Gastroesophageal sphincter (tissue), 4 donors: Measurements from ENCODE around the gene TPRX1. TPM values are rescaled to one million over a fixed set of nuclear protein-coding genes. Genes with fewer than 3 reads are reported as not detected.

Experiments used
- ATAC-seq: fragments of 150-250 bp; one replicate; pipeline ENCODE4 v1.9.1; 2016; ENCODE audit warnings: mild to moderate bottlenecking, moderate library complexity
- H3K27ac ChIP-seq, 4 donors: fragments of 200-600 bp; sonication (generic) in 3 of 4; 1 replicate in 3 of 4; 2 replicates in 1 of 4; pipeline ENCODE4 v1.5.1; 2016 to 2019
- H3K27me3 ChIP-seq: fragments of 200-600 bp; sonication (generic); one replicate; pipeline ENCODE4 v1.5.1; 2019
- H3K36me3 ChIP-seq, 2 donors: fragments of 200-600 bp; sonication (generic); one replicate each; pipeline ENCODE4 v1.5.1; 2019; ENCODE audit warnings: control low read depth in 1 of 2
- H3K4me1 ChIP-seq, 3 donors: fragments of 200-600 bp; sonication (generic); 1 replicate in 2 of 3; 2 replicates in 1 of 3; pipeline ENCODE4 v1.5.1; 2016 to 2019; ENCODE audit warnings: control low read depth in 2 of 3
- H3K4me3 ChIP-seq, 2 donors: fragments of 200-600 bp; sonication (generic); one replicate each; pipeline ENCODE4 v1.5.1; 2019; ENCODE audit warnings: mild to moderate bottlenecking in 1 of 2, moderate library complexity in 1 of 2
- H3K9me3 ChIP-seq, 3 donors: fragments of 200-600 bp; sonication (generic); one replicate each; pipeline ENCODE4 v1.5.1; 2017 to 2019; ENCODE audit warnings: control low read depth in 2 of 3
- EP300 ChIP-seq: sonication (generic); formaldehyde crosslinking; IDR thresholded peaks from one replicate; pipeline ENCODE4 v1.6.1; 2017; ENCODE audit warnings: antibody characterized with exemption, mild to moderate bottlenecking
- POLR2A ChIP-seq, 2 donors: fragments of 450-650 bp; IDR thresholded peaks; one replicate each; pipeline ENCODE4 v1.6.1; 2017; ENCODE audit warnings: antibody characterized with exemption in 2 of 2, mild to moderate bottlenecking in 2 of 2, moderate library complexity in 1 of 2
- POLR2AphosphoS5 ChIP-seq: sonication (generic); formaldehyde crosslinking; IDR thresholded peaks from one replicate; pipeline ENCODE4 v1.6.1; 2017; ENCODE audit warnings: antibody characterized with exemption
- WGBS, 2 donors: methylation state at CpG; one replicate each; pipeline ENCODE4 v1.1.5; 2018; ENCODE audit warnings: low coverage in 1 of 2; 5-methylcytosine and 5-hydroxymethylcytosine counted together
- total RNA-seq, 4 donors: library from RNA; depleted of rRNA; stranded (reverse); fragments of >200 nt; gene quantifications; one replicate each; pipeline ENCODE4 v1.1.0, GENCODE V29; 2016
- TF ChIP-seq, protein P1 (sequence below), 4 experiments: fragments of 200-600 bp in 2 of 4; fragments of 450-650 bp in 2 of 4; sonication (generic) in 1 of 4; IDR thresholded peaks; one replicate each; pipeline ENCODE4 v1.5.1; 2017 to 2019; ENCODE audit warnings: antibody characterized with exemption in 4 of 4, mild to moderate bottlenecking in 2 of 4, moderate library complexity in 2 of 4

TPRX1 gene
- total RNA-seq, 4 donors from 2014 or later, result not detected

- Histone ChIP-seq H3K27ac (no peak overlapping the region), H3K4me3 (no peak overlapping the region), H3K4me1 (no peaks in the 10 kb centered on the region), H3K27me3 (no peaks in the 10 kb centered on the region), H3K36me3 (peaks cover 0 to 89% of the 10 kb centered on the region in 2 donors), H3K9me3 (no peaks in the 10 kb centered on the region)
- WGBS, 2 donors, result 75% methylated on average over 7 of the region's 22 CpGs; no CpG with 5 or more reads in 1 of the 2 donors
- TF ChIP-seq EP300, result no peak
- no peak for TF ChIP-seq POLR2AphosphoS5
- TF ChIP-seq, protein P1, sequence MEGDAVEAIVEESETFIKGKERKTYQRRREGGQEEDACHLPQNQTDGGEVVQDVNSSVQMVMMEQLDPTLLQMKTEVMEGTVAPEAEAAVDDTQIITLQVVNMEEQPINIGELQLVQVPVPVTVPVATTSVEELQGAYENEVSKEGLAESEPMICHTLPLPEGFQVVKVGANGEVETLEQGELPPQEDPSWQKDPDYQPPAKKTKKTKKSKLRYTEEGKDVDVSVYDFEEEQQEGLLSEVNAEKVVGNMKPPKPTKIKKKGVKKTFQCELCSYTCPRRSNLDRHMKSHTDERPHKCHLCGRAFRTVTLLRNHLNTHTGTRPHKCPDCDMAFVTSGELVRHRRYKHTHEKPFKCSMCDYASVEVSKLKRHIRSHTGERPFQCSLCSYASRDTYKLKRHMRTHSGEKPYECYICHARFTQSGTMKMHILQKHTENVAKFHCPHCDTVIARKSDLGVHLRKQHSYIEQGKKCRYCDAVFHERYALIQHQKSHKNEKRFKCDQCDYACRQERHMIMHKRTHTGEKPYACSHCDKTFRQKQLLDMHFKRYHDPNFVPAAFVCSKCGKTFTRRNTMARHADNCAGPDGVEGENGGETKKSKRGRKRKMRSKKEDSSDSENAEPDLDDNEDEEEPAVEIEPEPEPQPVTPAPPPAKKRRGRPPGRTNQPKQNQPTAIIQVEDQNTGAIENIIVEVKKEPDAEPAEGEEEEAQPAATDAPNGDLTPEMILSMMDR (IDR thresholded peaks at IDR 0.05), result no peak
- no peak for TF ChIP-seq POLR2A (IDR thresholded peaks at IDR 0.05)
- no peak for ATAC-seq
Observed at GRCh38 chr19:47756953-47757608, 47.3 kb downstream of the TPRX1 start.

DNA sequence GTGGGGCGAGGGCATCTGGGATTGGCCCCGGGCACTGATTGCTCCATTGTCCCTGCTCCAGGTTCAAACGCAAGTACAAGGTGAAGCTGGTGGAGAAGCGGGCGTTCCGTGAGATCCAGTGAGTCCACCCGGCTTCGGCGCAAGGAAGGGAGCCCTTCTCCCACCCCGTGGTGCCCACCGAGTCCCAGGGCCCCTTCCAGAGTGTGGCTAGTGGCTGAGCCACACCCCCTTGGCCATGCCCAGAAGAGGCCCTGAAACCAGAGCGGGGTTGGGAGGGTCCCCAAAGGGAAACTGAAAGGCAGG is 47.8 kb downstream of the TPRX1 start:
- no peaks in the 10 kb centered on the region for H3K4me1 ChIP-seq
- no peaks in the 10 kb centered on the region for H3K27me3 ChIP-seq
- H3K27ac ChIP-seq, result no peak overlapping the region
- WGBS, 2 donors, result 80% methylated on average over 1 of the region's 12 CpGs; no CpG with 5 or more reads in 1 of the 2 donors
- H3K9me3 ChIP-seq, result no peaks in the 10 kb centered on the region
- H3K4me3 ChIP-seq, result no peak overlapping the region
- peaks cover 0 to 94% of the 10 kb centered on the region in 2 donors for H3K36me3 ChIP-seq
- ATAC-seq, result no peak
- TF ChIP-seq EP300 (no peak), POLR2AphosphoS5 (no peak), POLR2A (IDR thresholded peaks at IDR 0.05) (no peak)
- TF ChIP-seq, protein P1 (IDR thresholded peaks at IDR 0.05), result no peak

- H3K27me3 ChIP-seq, result no peaks in the 10 kb centered on the region
- no peaks in the 10 kb centered on the region for H3K9me3 ChIP-seq
- H3K27ac ChIP-seq, result no peak overlapping the region
- WGBS, 2 donors, result 76 to 90% methylated on average over 7 to 8 of the region's 28 CpGs
- peaks cover 0 to 100% of the 10 kb centered on the region in 2 donors for H3K36me3 ChIP-seq
- TF ChIP-seq POLR2A (IDR thresholded peaks at IDR 0.05) (no peak), EP300 (no peak)
- H3K4me3 ChIP-seq, result no peak overlapping the region
- no peaks in the 10 kb centered on the region for H3K4me1 ChIP-seq
- no peak for ATAC-seq
Observed at GRCh38 chr19:47755762-47756626, 48.4 kb downstream of the TPRX1 start.

DNA sequence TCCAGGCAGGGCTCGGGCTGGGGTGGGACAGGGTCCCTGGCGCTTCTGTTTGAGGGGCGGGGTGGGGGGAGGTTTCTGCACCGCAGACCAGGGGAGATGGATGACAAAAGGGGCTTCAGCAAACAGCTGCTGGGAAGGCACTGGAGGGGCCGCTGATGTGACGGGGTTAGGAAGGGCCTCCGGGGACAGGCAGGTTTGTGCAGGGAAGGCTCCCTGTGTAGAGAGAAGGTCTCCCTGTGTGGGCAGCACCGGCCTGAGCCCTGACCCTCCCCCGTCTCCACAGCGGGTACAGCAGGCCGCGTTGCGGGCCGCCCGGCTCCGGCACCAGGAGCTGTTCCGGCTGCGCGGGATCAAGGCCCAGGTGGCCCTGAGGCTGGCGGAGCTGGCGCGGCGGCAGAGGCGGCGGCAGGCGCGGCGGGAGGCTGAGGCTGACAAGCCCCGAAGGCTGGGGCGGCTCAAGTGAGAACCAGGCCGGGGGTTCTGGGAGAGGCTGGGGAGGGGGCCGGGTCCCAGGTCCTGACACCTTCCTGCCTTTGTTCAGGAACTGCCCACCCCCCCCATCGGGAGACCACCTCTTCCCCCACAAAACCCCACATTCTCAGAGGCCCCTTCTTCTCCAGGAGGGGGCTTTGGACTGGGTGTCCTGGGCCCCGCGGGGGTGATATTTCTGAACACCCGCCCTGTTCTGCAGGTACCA is 49.1 kb downstream of the TPRX1 start:
- Histone ChIP-seq H3K36me3 (peaks cover 0 to 100% of the 10 kb centered on the region in 2 donors), H3K9me3 (no peaks in the 10 kb centered on the region), H3K4me3 (no peak overlapping the region), H3K27me3 (no peaks in the 10 kb centered on the region), H3K27ac (no peak overlapping the region), H3K4me1 (no peaks in the 10 kb centered on the region)
- ATAC-seq, result no peak
- TF ChIP-seq POLR2A (IDR thresholded peaks at IDR 0.05), result no peak
- no peak for TF ChIP-seq POLR2AphosphoS5
- no peak for TF ChIP-seq EP300
- TF ChIP-seq, protein P1 (IDR thresholded peaks at IDR 0.05), result no peak
- 90% methylated on average over 20 of the region's 36 CpGs; no CpG with 5 or more reads in 1 of the 2 donors for WGBS, 2 donors
